ENCODE results near the gene ZRANB2.

Gene ZRANB2

DNA sequence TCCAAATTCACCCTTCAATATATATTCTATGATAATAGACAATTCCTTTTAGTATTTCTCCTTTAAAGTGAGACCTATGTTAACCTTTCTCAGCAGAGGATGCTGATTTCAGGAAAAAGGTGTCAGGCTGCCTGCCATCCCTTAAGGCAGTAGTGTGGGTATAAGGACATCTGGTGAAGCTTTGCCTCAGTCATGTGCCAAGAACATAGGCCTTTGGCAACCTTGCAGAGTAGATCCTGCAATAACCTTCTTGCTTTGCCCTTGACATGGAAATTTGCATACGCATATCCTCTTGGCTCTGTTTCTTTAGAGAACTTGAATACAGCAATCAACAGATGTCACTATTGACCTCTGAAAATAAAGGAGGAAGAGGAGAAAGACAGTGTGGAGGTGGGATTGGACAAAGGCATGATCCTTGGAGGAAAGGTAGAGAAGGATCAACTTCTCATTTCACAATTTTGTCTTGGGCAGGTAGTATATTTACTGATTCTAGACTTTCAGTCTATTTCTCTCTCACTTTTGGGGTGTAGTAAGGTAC, 21.1 kb upstream of the ZRANB2 start:
- no peak overlapping the region for H3K4me3 ChIP-seq (ENCODE audit: low read depth, low read length)
- TF ChIP-seq, protein P1, sequence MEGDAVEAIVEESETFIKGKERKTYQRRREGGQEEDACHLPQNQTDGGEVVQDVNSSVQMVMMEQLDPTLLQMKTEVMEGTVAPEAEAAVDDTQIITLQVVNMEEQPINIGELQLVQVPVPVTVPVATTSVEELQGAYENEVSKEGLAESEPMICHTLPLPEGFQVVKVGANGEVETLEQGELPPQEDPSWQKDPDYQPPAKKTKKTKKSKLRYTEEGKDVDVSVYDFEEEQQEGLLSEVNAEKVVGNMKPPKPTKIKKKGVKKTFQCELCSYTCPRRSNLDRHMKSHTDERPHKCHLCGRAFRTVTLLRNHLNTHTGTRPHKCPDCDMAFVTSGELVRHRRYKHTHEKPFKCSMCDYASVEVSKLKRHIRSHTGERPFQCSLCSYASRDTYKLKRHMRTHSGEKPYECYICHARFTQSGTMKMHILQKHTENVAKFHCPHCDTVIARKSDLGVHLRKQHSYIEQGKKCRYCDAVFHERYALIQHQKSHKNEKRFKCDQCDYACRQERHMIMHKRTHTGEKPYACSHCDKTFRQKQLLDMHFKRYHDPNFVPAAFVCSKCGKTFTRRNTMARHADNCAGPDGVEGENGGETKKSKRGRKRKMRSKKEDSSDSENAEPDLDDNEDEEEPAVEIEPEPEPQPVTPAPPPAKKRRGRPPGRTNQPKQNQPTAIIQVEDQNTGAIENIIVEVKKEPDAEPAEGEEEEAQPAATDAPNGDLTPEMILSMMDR (IDR thresholded peaks at IDR 0.05; ENCODE audit: borderline replicate concordance, insufficient read depth, low read depth, low read length) = no peak

DNA sequence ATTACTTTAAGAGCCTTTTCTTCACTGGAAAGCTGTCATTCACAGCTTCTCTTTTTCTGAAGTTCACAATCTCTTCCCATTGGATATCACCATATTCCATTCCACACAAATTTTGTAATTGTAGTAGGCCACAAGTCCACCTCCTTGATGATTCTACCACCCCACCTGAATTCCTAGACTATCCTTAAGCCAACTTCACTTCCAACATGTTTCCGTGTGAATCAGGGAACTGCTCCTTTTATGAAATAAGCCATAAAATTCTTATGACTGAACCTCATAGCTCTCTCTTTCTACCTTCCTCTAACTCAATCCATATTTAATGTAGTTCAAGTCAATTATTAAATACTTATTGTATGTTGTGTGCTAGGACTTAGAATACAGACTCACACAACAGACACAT, 16.6 kb upstream of the ZRANB2 start:
- H3K4me3 ChIP-seq (ENCODE audit: low read depth, low read length) = no peak overlapping the region
- TF ChIP-seq, protein P1 (IDR thresholded peaks at IDR 0.05; ENCODE audit: borderline replicate concordance, insufficient read depth, low read depth, low read length) = no peak

DNA sequence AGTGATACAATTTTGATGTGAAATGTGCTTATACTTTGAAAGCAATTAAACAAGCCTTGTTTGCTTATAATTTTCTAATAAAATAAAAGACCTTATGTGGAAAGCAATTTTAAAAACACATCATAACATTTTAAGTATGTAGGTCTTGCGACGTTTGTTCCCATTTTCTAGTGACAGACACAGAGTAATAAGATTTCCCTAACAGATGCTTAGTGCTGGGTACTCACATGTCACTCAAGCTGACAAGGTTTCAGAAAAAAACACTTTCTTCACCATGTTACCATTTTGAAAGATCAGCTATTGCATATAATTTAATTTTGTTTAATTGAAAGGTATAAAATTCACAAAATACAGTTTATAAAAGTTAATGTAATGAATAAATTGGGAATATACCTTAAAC, 14.1 kb upstream of the ZRANB2 start:
- TF ChIP-seq, protein P1 (IDR thresholded peaks at IDR 0.05; ENCODE audit: borderline replicate concordance, insufficient read depth, low read depth, low read length) = no peak

GRCh38 chr1:71093938-71094337, 13.1 kb upstream of the ZRANB2 start:
- TF ChIP-seq, protein P1 (IDR thresholded peaks at IDR 0.05; ENCODE audit: borderline replicate concordance, insufficient read depth, low read depth, low read length) = no peak

More for the DNA sequence above, 14.1 kb upstream of the ZRANB2 start:
- H3K4me3 ChIP-seq (ENCODE audit: low read depth, low read length) = no peak overlapping the region

GRCh38 chr1:71089536-71090270, 8.9 kb upstream of the ZRANB2 start:
- TF ChIP-seq, protein P1 (IDR thresholded peaks at IDR 0.05; ENCODE audit: borderline replicate concordance, insufficient read depth, low read depth, low read length) = no peak

More at GRCh38 chr1:71093938-71094337, 13.1 kb upstream of the ZRANB2 start:
- no peak overlapping the region for H3K4me3 ChIP-seq (ENCODE audit: low read depth, low read length)

GRCh38 chr1:71088645-71089287, 7.9 kb upstream of the ZRANB2 start:
- TF ChIP-seq, protein P1 (IDR thresholded peaks at IDR 0.05; ENCODE audit: borderline replicate concordance, insufficient read depth, low read depth, low read length) = no peak
- H3K4me3 ChIP-seq (ENCODE audit: low read depth, low read length) = no peak overlapping the region

More at GRCh38 chr1:71089536-71090270, 8.9 kb upstream of the ZRANB2 start:
- H3K4me3 ChIP-seq (ENCODE audit: low read depth, low read length) = no peak overlapping the region
